H1 (cell line): ENCODE data around the gene TXNDC2. TPM values are rescaled to one million over a fixed set of nuclear protein-coding genes. Genes with fewer than 3 reads are reported as not detected.

Experiments
- CTCF ChIA-PET: fragments of 300-600 bp; sonication (Branson Sonifier 250); formaldehyde crosslinking; loops from one replicate; lab custom pipeline; 2021; ENCODE audit not compliant: partially characterized antibody; lab: Charles Lee
- POLR2A ChIA-PET: fragments of 300-600 bp; sonication (Branson Sonifier 250); formaldehyde crosslinking; loops from one replicate; lab custom pipeline; 2021; ENCODE audit warnings: inconsistent platforms; ENCODE audit not compliant: partially characterized antibody; lab: Charles Lee
- DNase-seq, 2 experiments: peaks; one replicate each; pipeline versions ENCODE4 v3.0.0 to v3.0.0-alpha.2; 2010 to 2022; ENCODE audit warnings: low spot score in 2 of 2, low read depth in 1 of 2, mixed read lengths in 1 of 2
- FAIRE-seq: peaks from 2 replicates; lab custom pipeline; 2011; peaks lifted over from hg19 to GRCh38; lab: Jason Lieb, UNC
- H2AFZ ChIP-seq: 2 replicates; pipeline ENCODE4 v1.8.1; 2012; ENCODE audit warnings: low read length, inconsistent platforms
- H2AK5ac ChIP-seq: 2 replicates; pipeline ENCODE4 v1.6.1; 2013; ENCODE audit warnings: low read depth, low read length
- H2BK120ac ChIP-seq: replicated peaks from 2 replicates; pipeline ENCODE3; 2013; ENCODE audit warnings: low read depth, low read length, inconsistent platforms
- H2BK12ac ChIP-seq: 2 replicates; pipeline ENCODE4 v1.6.1; 2013; ENCODE audit warnings: low read depth, low read length
- H2BK15ac ChIP-seq: 2 replicates; pipeline ENCODE4 v1.6.1; 2013; ENCODE audit warnings: low read length
- H2BK20ac ChIP-seq: 2 replicates; pipeline ENCODE4 v1.6.1; 2013; ENCODE audit warnings: low read length
- H2BK5ac ChIP-seq: 2 replicates; pipeline ENCODE4 v1.6.1; 2013; ENCODE audit warnings: low read depth, low read length
- H3K14ac ChIP-seq: 2 replicates; pipeline ENCODE4 v1.6.1; 2013; ENCODE audit warnings: inconsistent platforms; ENCODE audit not compliant: insufficient read length
- H3K18ac ChIP-seq: 2 replicates; pipeline ENCODE4 v1.6.1; 2013; ENCODE audit warnings: low read length; ENCODE audit errors: extremely low read depth
- H3K23ac ChIP-seq: 2 replicates; pipeline ENCODE4 v1.6.1; 2013; ENCODE audit warnings: inconsistent platforms; ENCODE audit not compliant: insufficient read length
- H3K23me2 ChIP-seq: 2 replicates; pipeline ENCODE4 v1.6.1; 2013; ENCODE audit warnings: low read depth, low read length
- H3K27ac ChIP-seq: 2 replicates; pipeline ENCODE4 v1.6.1; 2011; ENCODE audit warnings: low read depth, low read length, inconsistent platforms
- H3K27me3 ChIP-seq, 4 experiments: replicated peaks in 1 of 4; 1 replicate in 1 of 4; 2 replicates in 3 of 4; pipeline versions ENCODE4 v1.6.1 to v1.8.1; 2011 to 2013; ENCODE audit warnings: low read length in 3 of 4, mild to moderate bottlenecking in 3 of 4, inconsistent platforms in 2 of 4, mixed read lengths in 2 of 4, moderate library complexity in 1 of 4; ENCODE audit not compliant: control insufficient read depth in 3 of 4, insufficient read depth in 3 of 4; ENCODE audit errors: extremely low read depth in 1 of 4
- H3K36me3 ChIP-seq, 4 experiments: 2 replicates each; pipeline versions ENCODE4 v1.6.1 to v1.8.1; 2011 to 2013; ENCODE audit warnings: mild to moderate bottlenecking in 4 of 4, low read length in 3 of 4, moderate library complexity in 2 of 4, control low read depth in 1 of 4, inconsistent platforms in 1 of 4; ENCODE audit not compliant: insufficient read depth in 4 of 4, control insufficient read depth in 2 of 4
- H3K4ac ChIP-seq: replicated peaks from 2 replicates; pipeline ENCODE3; 2013; ENCODE audit warnings: low read length, low read depth, mixed read lengths, inconsistent platforms; ENCODE audit not compliant: insufficient read length
- H3K4me1 ChIP-seq, 4 experiments: replicated peaks in 1 of 4; 1 replicate in 1 of 4; 2 replicates in 3 of 4; pipeline versions ENCODE4 v1.6.1 to v1.8.1; 2011 to 2013; ENCODE audit warnings: low read length in 3 of 4, inconsistent platforms in 2 of 4, mixed read lengths in 1 of 4; ENCODE audit not compliant: insufficient read depth in 4 of 4, control insufficient read depth in 3 of 4
- H3K4me2 ChIP-seq, 2 experiments: 2 replicates each; pipeline versions ENCODE4 v1.6.1 to v1.8.1; 2011 to 2013; ENCODE audit warnings: low read depth in 2 of 2, low read length in 2 of 2, control low read depth in 1 of 2, inconsistent platforms in 1 of 2, mild to moderate bottlenecking in 1 of 2; ENCODE audit not compliant: insufficient read depth in 1 of 2
- H3K4me3 ChIP-seq, 4 experiments: fragments of 200-600, 300-600 bp in 1 of 4; sonication (generic), shearing (Covaris generic), sonication (Bioruptor Twin) in 1 of 4; 2 replicates each; pipeline versions ENCODE4 v1.5.1 to v1.8.1; 2011 to 2016; ENCODE audit warnings: low read length in 4 of 4, low read depth in 3 of 4, control low read depth in 2 of 4, inconsistent platforms in 2 of 4, mild to moderate bottlenecking in 2 of 4, mixed read lengths in 1 of 4, moderate library complexity in 1 of 4; ENCODE audit not compliant: insufficient read depth in 2 of 4; ENCODE audit errors: extremely low read depth in 1 of 4
- H3K56ac ChIP-seq: replicated peaks from 2 replicates; pipeline ENCODE3; 2013; ENCODE audit warnings: low read depth, mild to moderate bottlenecking, mixed read lengths, low read length, inconsistent platforms; ENCODE audit not compliant: insufficient read length
- H3K79me1 ChIP-seq: 2 replicates; pipeline ENCODE4 v1.6.1; 2013; ENCODE audit warnings: low read depth, low read length, control low read depth
- H3K79me2 ChIP-seq, 2 experiments: 2 replicates each; pipeline versions ENCODE4 v1.6.1 to v1.8.1; 2012 to 2013; ENCODE audit warnings: low read length in 2 of 2, mild to moderate bottlenecking in 2 of 2, inconsistent platforms in 1 of 2; ENCODE audit not compliant: insufficient read depth in 2 of 2, control insufficient read depth in 1 of 2
- H3K9ac ChIP-seq, 4 experiments: replicated peaks in 1 of 4; 1 replicate in 1 of 4; 2 replicates in 3 of 4; pipeline versions ENCODE4 v1.6.1 to v1.8.1; 2011 to 2013; ENCODE audit warnings: low read depth in 3 of 4, low read length in 3 of 4, control low read depth in 2 of 4, mild to moderate bottlenecking in 2 of 4, moderate library complexity in 2 of 4, inconsistent platforms in 1 of 4; ENCODE audit errors: extremely low read depth in 1 of 4
- H3K9me3 ChIP-seq, 2 experiments: 2 replicates each; pipeline versions ENCODE4 v1.6.1 to v1.8.1; 2012 to 2013; ENCODE audit warnings: mild to moderate bottlenecking in 2 of 2, moderate library complexity in 2 of 2, control low read depth in 1 of 2, inconsistent platforms in 1 of 2, low read depth in 1 of 2, low read length in 1 of 2, mixed read lengths in 1 of 2; ENCODE audit not compliant: insufficient read depth in 2 of 2
- H4K20me1 ChIP-seq, 2 experiments: replicated peaks in 1 of 2; 2 replicates each; pipeline versions ENCODE3 to v1.8.1; 2011 to 2013; ENCODE audit warnings: inconsistent platforms in 2 of 2, low read length in 2 of 2, mild to moderate bottlenecking in 1 of 2; ENCODE audit not compliant: insufficient read depth in 2 of 2, control insufficient read depth in 1 of 2
- H4K5ac ChIP-seq: 2 replicates; pipeline ENCODE4 v1.6.1; 2013; ENCODE audit warnings: low read length, low read depth, mixed read lengths, inconsistent platforms; ENCODE audit not compliant: insufficient read length
- H4K8ac ChIP-seq: 2 replicates; pipeline ENCODE4 v1.8.0; 2013; ENCODE audit warnings: mild to moderate bottlenecking, moderate library complexity, low read length, inconsistent platforms; ENCODE audit not compliant: insufficient read depth; ENCODE audit errors: extremely low read depth
- H4K91ac ChIP-seq: replicated peaks from 2 replicates; pipeline ENCODE3; 2013; ENCODE audit warnings: low read length, mixed read lengths, inconsistent platforms; ENCODE audit not compliant: insufficient read length
- BCL11A ChIP-seq, 2 experiments: IDR thresholded peaks; one replicate each; pipeline ENCODE4 v1.6.1; 2011; ENCODE audit warnings: low read depth in 2 of 2, low read length in 2 of 2, mild to moderate bottlenecking in 2 of 2
- CEBPB ChIP-seq: IDR thresholded peaks from 2 replicates; pipeline ENCODE4 v1.6.1; 2012; ENCODE audit warnings: low read depth, low read length
- CREB1 ChIP-seq: IDR thresholded peaks from 2 replicates; pipeline ENCODE4 v1.6.1; 2012; ENCODE audit warnings: inconsistent platforms
- CTBP2 ChIP-seq: IDR thresholded peaks from 2 replicates; pipeline ENCODE4 v1.7.0; 2011; ENCODE audit warnings: borderline replicate concordance, mild to moderate bottlenecking, moderate library complexity, mixed read lengths, low read length; ENCODE audit not compliant: insufficient read depth, insufficient read length
- EP300 ChIP-seq, 2 experiments: IDR thresholded peaks; 1 replicate in 1 of 2; 2 replicates in 1 of 2; pipeline ENCODE4 v1.6.1; 2011 to 2012; ENCODE audit warnings: low read depth in 2 of 2, low read length in 2 of 2, mild to moderate bottlenecking in 2 of 2, borderline replicate concordance in 1 of 2, inconsistent platforms in 1 of 2, moderate library complexity in 1 of 2
- EZH2 ChIP-seq: fragments of 200-600 bp; sonication (generic); IDR thresholded peaks from 2 replicates; pipeline ENCODE4 v1.7.1; 2012; ENCODE audit warnings: low read depth, mild to moderate bottlenecking, moderate library complexity, low read length, inconsistent platforms; ENCODE audit not compliant: severe bottlenecking
- GTF2F1 ChIP-seq: IDR thresholded peaks from 2 replicates; pipeline ENCODE4 v1.6.1; 2012; ENCODE audit warnings: low read depth, low read length, improper control_type of control experiment, borderline replicate concordance
- KDM5A ChIP-seq: fragments of 200-600 bp; IDR thresholded peaks from 2 replicates; pipeline ENCODE4 v1.7.1; 2012; ENCODE audit warnings: mild to moderate bottlenecking, low read length, inconsistent platforms, mixed read lengths
- PHF8 ChIP-seq: fragments of 200-600 bp; sonication (generic); conservative IDR thresholded peaks from 2 replicates; pipeline ENCODE4 v1.7.1; 2012; ENCODE audit warnings: low read depth, mild to moderate bottlenecking, inconsistent platforms, low read length, moderate library complexity
- POLR2A ChIP-seq, 2 experiments: IDR thresholded peaks; 1 replicate in 1 of 2; 2 replicates in 1 of 2; pipeline ENCODE4 v1.6.1; 2011; ENCODE audit warnings: low read depth in 2 of 2, low read length in 2 of 2, mild to moderate bottlenecking in 2 of 2; ENCODE audit errors: control extremely low read depth in 1 of 2
- SUZ12 ChIP-seq: fragments of 200-600 bp; sonication (generic); IDR thresholded peaks from 2 replicates; pipeline ENCODE4 v1.6.1; 2012; ENCODE audit warnings: mild to moderate bottlenecking, inconsistent platforms, low read length, moderate library complexity, mixed read lengths
- TBP ChIP-seq: IDR thresholded peaks from 2 replicates; pipeline ENCODE4 v1.6.1; 2011; ENCODE audit warnings: low read depth, low read length, improper control_type of control experiment
- polyA plus RNA-seq, 7 experiments: library from polyadenylated mRNA; depleted of rRNA in 3 of 7; stranded (reverse) in 5 of 7; unstranded in 2 of 7; fragments of >200 nt in 5 of 7; fragments of 200-250 nt in 2 of 7; gene quantifications; 1 replicate in 5 of 7; 2 replicates in 1 of 7; 4 replicates in 1 of 7; pipeline versions ENCODE4 v1.2.1 to v1.2.3, GENCODE V29; 2011 to 2013; ENCODE audit warnings: missing spikeins in 2 of 7, mixed read lengths in 2 of 7
- total RNA-seq: library from RNA; stranded (reverse); fragmentation: NEBNext Ultra II Directional; extraction: Animal tissue kit (Norgen Biotek cat#: 25700); gene quantifications from 2 replicates; pipeline ENCODE4 v1.2.1, GENCODE V29; 2021
- TF ChIP-seq, protein P1 (sequence below): IDR thresholded peaks from 2 replicates; pipeline ENCODE4 v1.6.1; 2011; ENCODE audit warnings: low read depth, mild to moderate bottlenecking, low read length; ENCODE audit not compliant: insufficient read depth
- TF ChIP-seq, protein P2 (sequence below): IDR thresholded peaks from 2 replicates; pipeline ENCODE4 v1.6.1; 2012; ENCODE audit warnings: inconsistent platforms

Gene TXNDC2
- total and polyA plus RNA-seq, 2 of the 8 experiments (the other 6 are each of a cell fraction or from before 2014, with no cell fraction given) = 0.09 TPM; not detected in 1

DNA sequence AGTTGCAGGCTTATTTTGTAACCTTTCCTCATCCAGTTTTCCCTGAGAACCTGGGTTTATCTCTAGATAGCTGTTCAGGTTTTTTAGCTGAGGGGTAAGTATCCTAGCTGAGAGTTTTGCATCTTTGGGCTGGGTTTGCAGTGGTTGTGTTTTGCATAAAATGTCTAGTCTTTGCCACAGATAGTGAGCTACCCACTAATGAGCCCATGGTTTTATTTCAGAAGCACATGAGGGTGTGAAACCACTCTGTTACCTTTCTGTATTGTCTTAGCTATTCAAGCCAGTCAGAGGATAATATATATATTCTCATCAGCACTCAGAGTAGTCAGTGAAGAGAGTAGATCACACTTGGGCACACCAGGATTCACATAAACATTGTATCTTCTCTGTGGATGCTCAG lies 24.6 kb upstream of the TXNDC2 start:
- no peak overlapping the region for H3K56ac ChIP-seq
- H3K36me3 ChIP-seq = no peaks in the 10 kb centered on the region; a peak in 1 of 8 replicates
- H3K18ac ChIP-seq = no peak overlapping the region
- H3K4ac ChIP-seq = no peak overlapping the region
- POLR2A ChIA-PET = no interaction called here
- peaks cover 0 to 2% (median 0%) of the 10 kb centered on the region in 4 experiments; a peak in 1 of 7 replicates for H3K27me3 ChIP-seq
- H4K91ac ChIP-seq = no peak overlapping the region
- H3K4me2 ChIP-seq = no peak overlapping the region
- H3K23me2 ChIP-seq = no peaks in the 10 kb centered on the region; the same call in 1 of the 2 replicates
- peaks cover 0 to 2% (median 0%) of the 10 kb centered on the region in 4 experiments; a peak in 1 of 7 replicates for H3K4me1 ChIP-seq
- no peak overlapping the region for H2BK20ac ChIP-seq
- no peak overlapping the region for H2BK120ac ChIP-seq
- H2BK15ac ChIP-seq = no peak overlapping the region
- H3K27ac ChIP-seq = no peak overlapping the region
- H3K79me2 ChIP-seq = no peaks in the 10 kb centered on the region
- H2BK5ac ChIP-seq = no peak overlapping the region
- H2AFZ ChIP-seq = no peak overlapping the region
- H4K8ac ChIP-seq = no peak overlapping the region
- no peak overlapping the region for H3K14ac ChIP-seq
- CTCF ChIA-PET = interaction anchor here (0.7 to 1.5 kb wide), 3 partner anchors 9 to 90 kb away, joined by 4 to 7 read pairs (median 5); no protein-coding TSS in a partner anchor
- FAIRE-seq (no peak), DNase-seq (no peak)
- no peak overlapping the region for H3K23ac ChIP-seq
- H2AK5ac ChIP-seq = no peak overlapping the region
- no peak overlapping the region for H4K5ac ChIP-seq
- H4K20me1 ChIP-seq = no peaks in the 10 kb centered on the region
- no peaks in the 10 kb centered on the region for H3K79me1 ChIP-seq
- H3K4me3 ChIP-seq = no peak overlapping the region
- no peak overlapping the region for H3K9ac ChIP-seq
- peaks cover 7 to 16% of the 10 kb centered on the region in 2 experiments; a peak in 3 of 4 replicates for H3K9me3 ChIP-seq
- H2BK12ac ChIP-seq = no peak overlapping the region
- TF ChIP-seq SUZ12 (no peak), KDM5A (no peak), TBP (no peak), CEBPB (no peak), POLR2A (IDR thresholded peaks at IDR 0.05; ENCODE audit: control extremely low read depth in 1 of 2, low read depth in 2 of 2, low read length in 2 of 2) (no peak), BCL11A (IDR thresholded peaks at IDR 0.05; ENCODE audit: low read depth in 2 of 2, low read length in 2 of 2) (no peak), CREB1 (no peak), EZH2 (no peak), EP300 (IDR thresholded peaks at IDR 0.05; ENCODE audit: borderline replicate concordance in 1 of 2, low read depth in 2 of 2, low read length in 2 of 2) (no peak), GTF2F1 (no peak), PHF8 (no peak), CTBP2 (no peak)
- TF ChIP-seq, protein P1, sequence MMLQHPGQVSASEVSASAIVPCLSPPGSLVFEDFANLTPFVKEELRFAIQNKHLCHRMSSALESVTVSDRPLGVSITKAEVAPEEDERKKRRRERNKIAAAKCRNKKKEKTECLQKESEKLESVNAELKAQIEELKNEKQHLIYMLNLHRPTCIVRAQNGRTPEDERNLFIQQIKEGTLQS = no peak
- TF ChIP-seq, protein P2, sequence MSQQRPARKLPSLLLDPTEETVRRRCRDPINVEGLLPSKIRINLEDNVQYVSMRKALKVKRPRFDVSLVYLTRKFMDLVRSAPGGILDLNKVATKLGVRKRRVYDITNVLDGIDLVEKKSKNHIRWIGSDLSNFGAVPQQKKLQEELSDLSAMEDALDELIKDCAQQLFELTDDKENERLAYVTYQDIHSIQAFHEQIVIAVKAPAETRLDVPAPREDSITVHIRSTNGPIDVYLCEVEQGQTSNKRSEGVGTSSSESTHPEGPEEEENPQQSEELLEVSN = no peak
